HFFc6 (cell line): Measurements from ENCODE around the gene ATP6V1C2. TPM values are rescaled to one million over a fixed set of nuclear protein-coding genes. Genes with fewer than 3 reads are reported as not detected.
A peak's percentile ranks its signal among the peaks of the same experiment; 100 is the strongest.
"Not testable (repeated sequence)": the region's sequence is repeated elsewhere in the genome, so short reads cannot be mapped to it uniquely, and the experiment has no call there.

ENCODE experiments used
- DNase-seq: peaks from one replicate; pipeline ENCODE4 v3.0.0-alpha.2; 2018
- H3K27ac Mint-ChIP-seq: 2 replicates; pipeline ENCODE4 v1.8.0; 2020; ENCODE audit warnings: mild to moderate bottlenecking, mixed read lengths
- H3K27me3 Mint-ChIP-seq: 2 replicates; pipeline ENCODE4 v1.8.0; 2021; ENCODE audit warnings: mild to moderate bottlenecking, moderate library complexity, mixed read lengths; ENCODE audit not compliant: insufficient read depth
- H3K36me3 Mint-ChIP-seq: 2 replicates; pipeline ENCODE4 v1.8.0; 2021; ENCODE audit warnings: low read depth, mixed read lengths
- H3K4me1 Mint-ChIP-seq: 2 replicates; pipeline ENCODE4 v1.8.0; 2020; ENCODE audit warnings: low read depth, mixed read lengths
- H3K4me3 Mint-ChIP-seq: 2 replicates; pipeline ENCODE4 v1.8.0; 2020; ENCODE audit warnings: mild to moderate bottlenecking, moderate library complexity, mixed read lengths
- H3K9me3 Mint-ChIP-seq: 2 replicates; pipeline ENCODE4 v1.8.0; 2020; ENCODE audit warnings: mild to moderate bottlenecking, mixed read lengths
- CTCF ChIP-seq: fragments of 200-600 bp; sonication (generic); IDR thresholded peaks from 2 replicates; pipeline ENCODE4 v1.5.0; 2021; ENCODE audit warnings: antibody characterized with exemption, mild to moderate bottlenecking
- total RNA-seq, 6 experiments: library from RNA; stranded (reverse); fragmentation: NEBNext Ultra II Directional; extraction: Animal tissue kit (Norgen Biotek cat#: 25700); gene quantifications; 2 replicates in 1 of 6; 3 replicates in 5 of 6; pipeline ENCODE4 v1.2.3, GENCODE V29; 2021

Gene ATP6V1C2
- total RNA-seq, 6 experiments from 2014 or later = not detected

GRCh38 chr2:10812362-10813162 is 91.1 kb downstream of the ATP6V1C2 start, which contains the start of gene PDIA6:
TSS of gene PDIA6 (minus strand) at chr2:10812785. CDS start at chr2:10812696, 89 bp downstream.
- Mint-ChIP-seq H3K9me3 (no peaks in the 10 kb centered on the region), H3K27ac (peak within 1 kb of the TSS; percentile 91), H3K36me3 (peaks cover 6% of the 10 kb centered on the region; the same call in 1 of the 2 replicates), H3K4me1 (peaks cover 31% of the 10 kb centered on the region), H3K27me3 (peaks cover 9% of the 10 kb centered on the region), H3K4me3 (peak within 1 kb of the TSS; percentile 95)
- peak; percentile 96 for DNase-seq
- no peak for TF ChIP-seq CTCF

GRCh38 chr2:10813163-10814138 is 92.0 kb downstream of the ATP6V1C2 start:
- H3K4me1 Mint-ChIP-seq = peaks cover 26% of the 10 kb centered on the region
- H3K4me3 Mint-ChIP-seq = peak overlapping the region; percentile 81
- H3K36me3 Mint-ChIP-seq, H3K9me3 Mint-ChIP-seq, DNase-seq: not testable (repeated sequence)
- H3K27me3 Mint-ChIP-seq = peaks cover 13% of the 10 kb centered on the region
- H3K27ac Mint-ChIP-seq = peak overlapping the region; percentile 38; the same call in 1 of the 2 replicates

DNA sequence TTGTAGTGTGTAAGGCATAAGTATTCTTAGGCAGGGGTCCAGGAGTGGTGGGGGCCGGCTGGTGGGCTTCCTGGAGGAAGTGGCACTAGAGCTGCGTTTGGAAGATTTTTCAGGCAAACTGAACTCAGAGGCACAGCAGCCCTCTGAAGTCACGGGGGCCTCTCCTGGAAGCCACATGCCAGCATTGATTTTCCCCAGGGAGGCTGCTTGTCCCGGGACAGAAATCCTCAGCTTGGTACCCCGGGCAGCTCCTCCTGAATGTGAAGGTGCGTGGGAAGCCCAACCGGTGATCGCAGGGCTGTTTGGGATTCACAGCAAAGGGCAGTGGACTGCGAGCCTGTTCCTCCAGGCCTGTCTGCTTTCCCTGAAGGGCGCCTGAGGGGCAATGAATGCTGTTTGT is 92.7 kb downstream of the ATP6V1C2 start:
- no peak for TF ChIP-seq CTCF
- H3K4me1 Mint-ChIP-seq = peaks cover 24% of the 10 kb centered on the region
- H3K27ac Mint-ChIP-seq = no peak overlapping the region
- DNase-seq = no peak
- no peaks in the 10 kb centered on the region; the same call in 1 of the 2 replicates for H3K36me3 Mint-ChIP-seq
- H3K27me3 Mint-ChIP-seq = peaks cover 20% of the 10 kb centered on the region
- H3K4me3 Mint-ChIP-seq = peak overlapping the region; percentile 32; the same call in 1 of the 2 replicates
- H3K9me3 Mint-ChIP-seq = no peaks in the 10 kb centered on the region

DNA sequence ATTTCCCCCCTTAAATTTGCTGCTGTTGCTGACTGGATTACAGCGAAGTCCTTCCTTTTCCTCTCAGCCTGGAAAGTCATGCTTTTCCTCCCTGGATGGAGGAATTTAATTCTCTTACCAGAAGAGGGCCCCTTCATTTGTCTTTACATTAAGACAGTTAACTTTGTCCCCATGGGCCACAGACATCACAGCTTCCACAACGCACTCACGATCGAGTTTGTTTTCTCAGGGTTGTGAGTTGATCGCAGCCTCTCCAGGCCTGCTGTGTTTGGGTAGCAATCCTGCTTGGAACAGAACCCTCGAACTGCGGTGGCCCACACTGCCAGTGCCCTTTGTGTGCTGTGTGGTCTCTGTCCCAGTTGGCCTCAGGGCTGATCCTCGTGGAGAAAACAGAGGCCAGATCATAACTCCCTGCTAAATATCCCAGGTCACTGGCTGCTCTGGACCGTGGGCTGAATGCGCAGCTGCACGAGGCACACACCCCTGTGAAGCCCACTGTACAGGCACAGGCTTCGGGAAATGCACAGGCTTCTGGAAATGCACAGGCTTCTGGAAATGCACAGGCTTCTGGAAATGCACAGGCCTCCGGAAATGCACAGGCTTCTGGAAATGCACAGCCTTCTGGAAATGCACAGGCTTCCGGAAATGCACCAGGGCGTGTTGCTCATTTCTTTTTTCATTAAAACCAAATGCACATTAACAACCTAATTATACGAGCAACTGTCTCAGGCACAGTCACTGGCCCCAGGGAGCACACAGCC is 93.3 kb downstream of the ATP6V1C2 start:
- Mint-ChIP-seq H3K36me3 (no peaks in the 10 kb centered on the region; the same call in 1 of the 2 replicates), H3K4me1 (peaks cover 22% of the 10 kb centered on the region), H3K9me3 (no peaks in the 10 kb centered on the region), H3K4me3 (no peak overlapping the region), H3K27ac (no peak overlapping the region), H3K27me3 (peaks cover 23% of the 10 kb centered on the region)
- DNase-seq = no peak
- peak; percentile 20; the same call in 1 of the 2 replicates for TF ChIP-seq CTCF

GRCh38 chr2:10817413-10817812 is 96.0 kb downstream of the ATP6V1C2 start:
- DNase-seq = no peak
- Mint-ChIP-seq H3K4me3 (no peak overlapping the region), H3K9me3 (no peaks in the 10 kb centered on the region), H3K36me3 (no peaks in the 10 kb centered on the region), H3K4me1 (peaks cover 4% of the 10 kb centered on the region; the same call in 1 of the 2 replicates), H3K27me3 (peaks cover 36% of the 10 kb centered on the region), H3K27ac (no peak overlapping the region)
- TF ChIP-seq CTCF = peak; percentile 64

GRCh38 chr2:10818305-10818704 is 96.9 kb downstream of the ATP6V1C2 start:
- H3K4me3 Mint-ChIP-seq, H3K27ac Mint-ChIP-seq, H3K36me3 Mint-ChIP-seq, DNase-seq, H3K4me1 Mint-ChIP-seq, H3K9me3 Mint-ChIP-seq: not testable (repeated sequence)
- H3K27me3 Mint-ChIP-seq = peaks cover 44% of the 10 kb centered on the region
